Cardiac fibroblast (primary cell): Measurements from ENCODE around the gene SPINDOC.
"Not testable (repeated sequence)": the region's sequence is repeated elsewhere in the genome, so short reads cannot be mapped to it uniquely, and the experiment has no call there.

Experiments used
- DNase-seq, 2 donors: peaks; one replicate each; pipeline versions ENCODE4 v3.0.0 to v3.0.0-alpha.2; 2010; ENCODE audit warnings: low read depth in 2 of 2
- H3K4me3 ChIP-seq, 2 donors: replicated peaks in 1 of 2; 1 replicate in 1 of 2; 2 replicates in 1 of 2; pipeline ENCODE4 v1.5.1; 2011; ENCODE audit warnings: low read depth in 2 of 2, low read length in 2 of 2, mild to moderate bottlenecking in 2 of 2, moderate library complexity in 1 of 2
- TF ChIP-seq, protein P1 (sequence below): IDR thresholded peaks from one replicate; pipeline ENCODE4 v1.5.1; 2011; ENCODE audit warnings: low read depth, mild to moderate bottlenecking, low read length, inconsistent platforms

The SPINDOC gene

DNA sequence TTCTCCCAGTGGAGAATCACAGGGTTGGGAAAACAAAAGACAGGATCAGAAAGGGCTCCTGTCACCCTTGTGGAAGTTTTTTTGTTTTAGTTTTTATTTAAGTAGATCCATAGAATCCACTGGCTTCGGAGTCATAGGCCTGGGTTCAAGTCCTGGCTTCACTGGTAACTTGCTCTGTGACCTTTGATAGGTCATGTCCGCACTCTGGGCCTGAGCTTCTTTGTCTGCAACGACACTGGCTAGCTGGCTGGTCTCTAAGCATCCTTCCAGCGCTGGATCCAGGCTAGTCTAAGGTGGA is 46.0 kb upstream of the SPINDOC start:
- peak overlapping the region; percentile 77 to 78 for H3K4me3 ChIP-seq
- DNase-seq = no peak
- TF ChIP-seq, protein P1, sequence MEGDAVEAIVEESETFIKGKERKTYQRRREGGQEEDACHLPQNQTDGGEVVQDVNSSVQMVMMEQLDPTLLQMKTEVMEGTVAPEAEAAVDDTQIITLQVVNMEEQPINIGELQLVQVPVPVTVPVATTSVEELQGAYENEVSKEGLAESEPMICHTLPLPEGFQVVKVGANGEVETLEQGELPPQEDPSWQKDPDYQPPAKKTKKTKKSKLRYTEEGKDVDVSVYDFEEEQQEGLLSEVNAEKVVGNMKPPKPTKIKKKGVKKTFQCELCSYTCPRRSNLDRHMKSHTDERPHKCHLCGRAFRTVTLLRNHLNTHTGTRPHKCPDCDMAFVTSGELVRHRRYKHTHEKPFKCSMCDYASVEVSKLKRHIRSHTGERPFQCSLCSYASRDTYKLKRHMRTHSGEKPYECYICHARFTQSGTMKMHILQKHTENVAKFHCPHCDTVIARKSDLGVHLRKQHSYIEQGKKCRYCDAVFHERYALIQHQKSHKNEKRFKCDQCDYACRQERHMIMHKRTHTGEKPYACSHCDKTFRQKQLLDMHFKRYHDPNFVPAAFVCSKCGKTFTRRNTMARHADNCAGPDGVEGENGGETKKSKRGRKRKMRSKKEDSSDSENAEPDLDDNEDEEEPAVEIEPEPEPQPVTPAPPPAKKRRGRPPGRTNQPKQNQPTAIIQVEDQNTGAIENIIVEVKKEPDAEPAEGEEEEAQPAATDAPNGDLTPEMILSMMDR = no peak

DNA sequence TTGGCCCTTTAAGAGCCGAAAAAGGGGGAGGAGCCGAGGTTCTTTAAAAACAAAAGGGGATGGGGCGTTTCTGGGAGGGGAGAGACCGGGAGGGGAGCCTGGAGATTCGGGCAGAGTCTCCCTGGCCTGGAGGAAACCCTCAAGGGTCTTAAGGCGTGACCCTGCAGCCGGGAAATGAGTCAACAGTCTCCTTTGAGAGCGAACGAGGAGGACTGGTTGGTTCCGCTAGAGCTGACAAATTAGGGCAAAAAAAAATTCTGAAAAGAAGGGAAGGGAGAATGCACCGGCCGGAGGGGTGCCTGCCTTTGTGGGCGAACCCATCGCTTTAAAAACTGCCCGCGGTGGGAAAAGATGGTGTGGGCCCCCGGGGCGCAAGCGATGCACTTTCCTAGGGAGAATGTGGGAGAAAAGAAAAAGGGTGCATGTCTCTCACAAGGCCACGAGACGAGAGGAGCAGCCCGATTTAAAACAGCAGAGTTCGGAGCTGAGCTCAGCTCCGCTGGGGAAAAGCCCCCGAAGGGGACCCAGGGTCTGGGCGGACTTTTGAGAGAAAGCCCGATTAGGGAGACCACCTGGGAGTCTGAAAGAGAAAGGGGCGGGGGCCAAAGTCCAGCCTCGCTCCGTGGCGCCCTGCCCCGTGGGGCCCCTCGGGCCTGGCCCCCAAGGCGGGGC is 45.6 kb upstream of the SPINDOC start:
- peak; percentile 86 to 90 for DNase-seq
- peak overlapping the region; percentile 77 to 78 for H3K4me3 ChIP-seq
- TF ChIP-seq, protein P1 = no peak

DNA sequence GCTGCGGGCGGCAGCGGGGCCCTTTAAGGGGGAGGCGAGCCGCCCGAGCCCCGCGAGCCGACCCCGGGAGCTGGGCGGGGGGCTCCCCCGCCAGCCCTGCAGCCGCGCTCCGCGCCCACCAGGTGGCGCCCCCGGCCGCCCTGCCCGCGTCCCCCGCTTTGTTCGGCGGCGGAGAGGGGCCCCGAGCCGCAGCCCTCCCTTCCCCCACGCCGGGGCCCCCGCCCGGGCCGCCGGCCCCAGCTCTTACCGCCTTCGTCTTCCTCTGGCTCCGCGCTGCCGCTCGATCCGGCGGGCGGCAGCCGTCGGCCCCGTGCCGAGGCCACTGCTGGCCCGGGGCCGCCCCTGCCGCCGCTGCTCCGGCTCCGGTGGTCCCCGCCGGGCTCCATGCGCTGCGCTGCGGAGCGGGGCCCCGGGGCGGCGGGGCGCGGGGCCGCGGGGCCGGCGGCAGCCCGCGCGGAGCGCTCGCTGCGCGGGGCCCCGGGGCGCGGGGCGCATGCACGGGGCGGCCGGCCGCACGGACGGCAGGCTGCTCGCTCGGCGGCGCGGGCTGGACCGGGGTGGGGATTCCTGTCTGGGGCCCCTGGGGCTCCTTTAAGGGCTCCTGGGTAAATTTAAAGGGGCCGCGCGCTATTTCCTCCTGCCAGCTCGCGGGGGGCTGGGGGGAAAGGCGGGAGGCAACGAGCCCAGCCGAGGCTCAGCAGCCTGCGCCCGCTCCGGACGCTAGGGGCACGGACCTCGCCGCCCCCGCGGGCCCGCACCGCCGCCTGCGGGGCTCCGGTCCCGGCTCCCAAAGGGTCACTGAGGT is 44.8 kb upstream of the SPINDOC start, which contains the start of gene ZFTA:
ZFTA (minus strand) TSS at position 539 of the 805 bp plus-strand sequence; CDS start at position 386, 153 bp downstream.
- TF ChIP-seq, protein P1 = peak; percentile 24
- H3K4me3 ChIP-seq = peak within 1 kb of the TSS; percentile 77 to 78
- peak; percentile 62 to 70 for DNase-seq

DNA sequence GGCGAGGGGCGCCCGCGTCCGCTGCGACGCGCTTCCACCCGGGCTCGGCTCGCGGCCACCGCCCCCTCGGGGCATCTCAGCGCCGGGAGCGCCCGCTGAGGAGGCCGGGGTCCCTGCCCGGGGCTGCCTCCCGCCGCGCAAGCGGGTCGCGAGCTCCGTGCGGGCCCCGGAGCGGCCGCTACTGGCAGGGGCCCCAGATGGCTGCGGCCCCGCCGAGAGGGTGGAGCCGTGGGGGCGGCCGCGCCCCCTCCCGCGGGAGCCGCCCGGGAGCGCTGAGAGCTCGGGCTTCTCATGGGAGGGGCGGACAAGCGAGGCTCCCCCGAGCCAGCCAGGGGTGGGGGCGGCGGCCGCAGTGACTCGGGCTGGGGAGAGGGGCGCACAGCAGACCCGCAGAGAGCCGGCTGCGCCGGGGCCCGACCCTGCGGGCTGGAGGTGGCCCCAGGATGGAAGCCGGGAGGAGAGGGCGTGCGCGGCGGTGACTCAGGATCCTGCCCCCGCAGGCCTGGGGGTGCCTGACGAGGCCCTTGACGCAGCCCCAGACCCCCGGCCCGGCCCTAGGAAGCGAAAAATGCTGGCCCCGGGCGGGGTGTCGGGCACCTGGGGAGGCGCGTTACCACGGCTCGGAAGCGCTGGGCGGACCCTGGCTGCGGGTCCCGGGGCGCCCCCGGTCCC is 44.1 kb upstream of the SPINDOC start:
- peak overlapping the region; percentile 55 to 77 for H3K4me3 ChIP-seq
- TF ChIP-seq, protein P1 = no peak
- peak; percentile 26 to 40 for DNase-seq

DNA sequence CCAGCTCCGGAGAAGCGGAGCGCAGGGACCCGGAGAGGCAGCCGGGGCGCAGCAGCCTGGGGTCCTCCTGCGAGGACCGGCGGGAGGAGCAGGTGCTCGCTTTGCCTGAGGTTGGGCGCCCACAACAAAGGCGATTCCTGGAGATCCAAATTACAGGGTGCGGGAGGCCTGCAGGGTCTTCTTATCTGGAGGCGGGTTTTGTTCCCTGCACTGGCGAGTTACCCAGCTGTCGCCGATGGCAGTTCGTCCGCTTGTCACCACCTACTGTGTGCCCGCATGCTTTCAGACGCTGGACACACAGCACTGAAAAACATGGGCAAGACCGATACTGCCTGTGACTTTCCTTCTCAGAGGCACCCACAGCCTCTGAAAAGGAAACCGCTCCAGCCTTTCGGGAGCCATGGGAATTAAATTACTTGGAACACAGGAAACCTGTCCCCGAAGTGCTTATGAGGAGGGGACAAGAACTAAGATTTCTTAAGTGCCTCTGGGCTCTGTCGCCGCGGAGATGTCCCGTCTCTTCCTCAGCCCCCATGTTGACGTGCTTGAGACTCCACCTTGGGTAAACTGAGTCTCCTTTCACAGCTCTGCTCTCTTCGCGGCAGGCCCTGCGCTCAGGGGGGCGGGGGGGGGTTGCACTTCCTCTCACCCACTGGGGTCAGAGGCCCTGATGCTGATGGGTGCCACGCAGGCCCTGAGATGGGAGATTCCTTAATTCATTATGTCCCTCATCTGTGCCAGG is 43.4 kb upstream of the SPINDOC start:
- TF ChIP-seq, protein P1 = no peak
- H3K4me3 ChIP-seq = peak overlapping the region; percentile 55 to 77
- DNase-seq = no peak

DNA sequence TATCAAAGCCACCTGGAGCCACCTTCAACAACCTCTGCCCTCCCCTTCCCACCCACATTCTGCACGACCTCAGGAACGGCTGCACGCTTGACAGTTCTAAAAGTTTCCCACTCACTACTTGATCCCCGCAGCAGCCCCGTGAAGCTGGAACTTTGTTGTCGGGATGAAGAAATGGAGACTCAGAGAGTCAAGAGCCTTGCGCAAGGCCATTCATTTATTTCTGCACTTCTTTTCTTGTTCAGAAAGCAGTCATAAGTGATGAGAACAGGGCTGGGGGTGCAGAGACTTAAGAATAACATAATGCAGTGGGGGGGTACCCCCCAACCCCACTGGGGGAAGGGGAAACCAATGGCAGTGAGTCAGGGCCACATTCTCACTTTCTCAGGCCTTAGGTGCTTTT is 42.5 kb upstream of the SPINDOC start:
- no peak overlapping the region for H3K4me3 ChIP-seq
- TF ChIP-seq, protein P1 = no peak
- no peak for DNase-seq

DNA sequence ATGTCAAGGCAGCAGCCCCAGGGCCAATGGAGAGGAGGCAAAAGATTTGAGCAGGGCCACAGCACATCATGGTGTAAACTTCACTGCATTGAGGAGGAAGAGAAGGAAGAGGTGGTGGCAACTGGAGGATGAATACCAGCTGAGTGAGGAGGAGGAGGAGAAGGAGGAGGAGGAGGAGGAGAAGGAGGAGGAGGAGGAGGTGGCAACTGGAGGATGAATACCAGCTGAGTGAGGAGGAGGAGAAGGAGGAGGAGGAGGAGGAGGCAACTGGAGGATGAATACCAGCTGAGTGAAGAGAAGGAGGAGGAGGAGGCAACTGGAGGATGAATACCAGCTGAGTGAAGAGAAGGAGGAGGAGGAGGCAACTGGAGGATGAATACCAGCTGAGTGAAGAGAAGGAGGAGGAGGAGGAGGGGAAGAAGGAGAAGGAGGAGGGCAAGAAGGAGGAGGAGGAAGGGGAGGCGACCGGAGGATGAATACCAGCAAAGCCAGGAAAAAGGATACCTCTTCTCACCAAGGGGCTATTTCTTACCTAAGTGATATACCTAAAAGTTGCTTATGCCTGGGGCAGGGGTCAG is 41.4 kb upstream of the SPINDOC start:
- not testable (repeated sequence) for H3K4me3 ChIP-seq, DNase-seq
